NCI-H1436 treated with DMSO at 0.1 percent for 48 hours (cell line): ENCODE data around the gene SDK2.

ENCODE experiments used
- DNase-seq: peaks from one replicate; lab custom pipeline; 2025; lab: John Stamatoyannopoulos, UW

Gene SDK2

DNA sequence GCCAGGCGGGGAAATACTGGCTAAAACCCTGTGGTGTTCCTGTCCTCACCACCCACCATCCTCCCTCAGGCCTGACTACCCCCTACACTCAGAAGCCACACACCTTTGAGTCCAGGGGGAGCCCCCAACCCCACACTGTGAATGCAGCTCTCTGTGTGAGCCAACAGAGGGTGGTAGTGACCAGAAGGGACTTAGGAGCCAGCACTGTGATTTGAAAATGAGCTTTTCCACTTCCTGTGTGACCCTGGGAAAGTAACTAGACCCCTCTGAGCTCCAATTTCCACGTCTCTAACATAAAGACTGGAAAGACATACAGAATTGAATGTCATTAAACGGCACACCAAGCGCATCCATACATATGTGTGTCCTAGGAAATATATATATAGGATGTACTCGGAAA is 58.7 kb downstream of the SDK2 start:
- DNase-seq = no peak

DNA sequence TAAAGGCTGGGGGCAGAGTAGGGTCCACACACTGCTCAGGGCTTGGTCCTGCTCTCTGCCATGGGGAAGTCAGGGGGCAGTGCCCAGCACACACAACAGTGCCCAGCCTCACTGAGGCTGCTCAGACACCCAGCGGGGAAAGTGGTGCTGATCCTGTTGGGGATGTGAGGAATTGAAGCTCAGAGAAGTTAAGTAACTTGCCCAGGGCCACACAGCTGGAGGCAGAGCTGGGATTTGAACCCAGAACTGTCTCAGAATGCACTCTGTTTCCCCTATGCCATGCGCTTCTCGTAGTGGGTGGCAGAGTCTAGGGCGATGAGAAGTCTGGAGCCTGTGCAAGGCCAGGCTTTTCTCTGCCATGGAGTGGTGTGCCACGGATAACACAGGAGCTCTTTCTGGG is 59.3 kb downstream of the SDK2 start:
- DNase-seq = no peak

DNA sequence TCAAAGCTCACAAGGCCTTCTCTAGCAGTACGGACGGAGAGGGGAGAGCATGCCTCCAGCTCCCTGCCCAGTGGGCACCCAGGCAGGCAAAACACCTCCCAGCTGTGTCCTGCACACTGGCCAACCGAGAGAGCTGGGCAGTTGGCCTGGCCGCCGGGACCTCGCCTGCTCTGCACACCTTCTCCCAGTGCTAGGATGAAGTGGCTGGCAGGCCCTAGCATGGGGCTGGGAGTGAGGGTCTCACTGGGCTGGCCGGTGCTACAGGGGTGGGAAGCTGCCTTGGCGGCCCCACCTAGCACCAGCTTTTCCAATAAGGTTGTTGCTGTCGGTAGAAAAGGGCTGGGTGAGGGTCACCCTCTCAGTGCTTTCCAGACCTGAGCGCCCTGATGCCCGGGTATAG is 60.2 kb downstream of the SDK2 start:
- DNase-seq = no peak

DNA sequence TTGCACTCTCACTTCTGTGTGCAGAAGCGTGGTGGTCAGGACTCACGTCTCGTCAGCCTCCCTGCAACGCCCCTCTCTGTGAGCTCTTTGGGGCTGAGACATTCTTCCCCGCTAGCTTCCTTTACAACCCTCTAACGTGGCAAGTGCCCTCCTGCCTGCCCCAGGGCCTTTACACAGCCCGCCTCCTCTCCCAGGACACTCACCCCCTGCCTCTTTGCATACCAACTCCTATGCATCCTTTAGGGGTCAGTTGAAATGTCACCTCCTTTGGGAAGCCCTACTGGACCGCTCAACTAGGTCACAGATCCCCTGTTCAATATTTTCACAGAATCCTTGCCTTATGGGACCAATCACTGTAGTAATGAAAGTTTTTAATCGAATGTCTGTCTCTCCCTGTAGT is 61.4 kb downstream of the SDK2 start:
- no peak for DNase-seq

DNA sequence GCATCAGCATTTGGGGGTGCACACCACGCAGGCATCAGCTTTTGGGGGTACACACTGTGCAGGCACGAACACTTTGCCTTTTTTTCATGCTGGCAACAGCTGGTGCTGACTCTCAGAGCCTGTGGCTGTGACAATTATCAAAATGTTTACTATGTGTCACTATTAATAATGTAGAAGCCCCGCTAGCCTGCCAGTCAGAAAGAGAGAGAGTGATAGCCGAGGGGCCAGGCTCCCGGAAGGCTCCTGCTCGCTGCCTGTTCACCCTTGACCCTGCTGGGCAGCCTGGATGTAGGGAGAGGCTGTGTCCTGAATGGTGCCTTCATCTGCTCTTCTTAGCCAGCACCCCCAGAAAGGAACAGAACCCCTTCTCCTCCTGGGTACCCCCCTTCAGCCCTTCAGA is 61.9 kb downstream of the SDK2 start:
- no peak for DNase-seq

DNA sequence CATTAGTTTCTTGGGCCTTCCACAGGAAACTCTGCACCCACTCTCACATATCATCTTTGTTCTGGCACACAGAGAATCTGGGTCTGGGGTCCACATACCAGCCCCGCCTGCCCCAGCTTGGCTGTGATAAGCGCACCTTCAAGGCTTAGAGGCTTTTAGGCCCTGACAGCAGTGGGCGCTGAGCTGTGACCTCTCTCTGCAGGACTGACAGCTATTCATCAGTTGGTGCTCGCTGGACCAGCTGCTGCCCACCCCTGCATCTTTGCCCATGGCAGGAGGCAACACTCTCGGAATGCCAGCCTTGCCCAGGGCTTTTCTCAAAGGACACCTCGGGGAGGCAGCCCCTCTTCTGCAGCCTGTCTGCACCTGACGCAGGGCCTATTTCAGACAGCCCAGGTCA is 62.9 kb downstream of the SDK2 start:
- no peak for DNase-seq

DNA sequence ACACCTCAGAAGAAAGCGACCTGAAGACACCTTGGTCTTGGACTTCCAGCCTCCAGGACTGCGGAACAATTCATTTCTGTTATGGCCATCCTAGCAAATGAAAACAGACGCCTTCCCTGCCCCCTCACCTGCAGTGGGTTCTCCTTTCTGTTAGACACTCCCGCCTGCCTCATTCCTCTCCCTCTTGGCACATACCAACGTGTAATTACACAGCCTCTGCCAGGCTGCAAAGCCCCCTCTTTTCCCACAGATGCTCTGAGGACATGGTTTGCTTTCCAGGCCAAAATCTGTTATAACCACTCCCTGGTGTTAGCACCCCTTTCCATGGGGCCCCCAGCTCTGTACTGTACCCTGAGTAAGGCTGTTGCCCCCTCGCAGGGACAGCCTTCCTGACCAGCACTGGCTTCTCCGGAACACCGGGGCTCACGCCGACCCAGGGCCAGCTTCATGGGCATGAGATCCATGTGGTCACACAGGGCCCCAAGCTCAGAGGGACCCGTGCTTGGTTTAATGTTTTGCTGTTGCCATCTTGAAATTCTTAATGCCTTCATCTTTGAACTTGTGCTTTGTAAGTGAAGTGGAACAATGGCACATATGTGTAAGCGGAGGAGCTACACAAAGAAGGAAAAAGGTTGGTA is 64.1 kb downstream of the SDK2 start:
- no peak for DNase-seq

DNA sequence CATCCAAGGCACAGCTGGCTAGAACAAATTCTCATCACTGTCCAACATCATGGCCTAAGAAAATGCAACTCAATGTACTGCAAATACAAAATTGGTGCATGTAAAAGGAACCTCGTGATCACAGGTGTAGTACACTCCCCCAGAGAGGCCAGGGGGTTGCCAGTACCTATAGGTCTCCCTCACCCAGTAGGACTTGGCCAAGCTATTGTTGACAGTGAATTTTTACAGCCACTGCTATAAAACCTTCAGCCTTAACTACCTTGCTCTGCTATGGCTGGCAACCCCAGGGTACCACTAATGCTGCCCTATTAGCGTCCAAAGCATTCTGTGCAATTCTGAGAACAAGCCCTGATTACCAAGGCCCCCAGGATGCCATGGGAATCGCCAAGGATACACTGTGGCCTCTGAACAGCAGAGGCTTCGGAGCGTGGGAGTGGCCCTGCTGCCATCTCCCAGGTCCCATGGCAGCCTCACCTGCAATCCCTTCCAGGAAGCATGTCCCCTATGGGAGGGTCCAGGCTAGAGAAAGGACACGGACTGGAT is 67.6 kb downstream of the SDK2 start:
- no peak for DNase-seq

DNA sequence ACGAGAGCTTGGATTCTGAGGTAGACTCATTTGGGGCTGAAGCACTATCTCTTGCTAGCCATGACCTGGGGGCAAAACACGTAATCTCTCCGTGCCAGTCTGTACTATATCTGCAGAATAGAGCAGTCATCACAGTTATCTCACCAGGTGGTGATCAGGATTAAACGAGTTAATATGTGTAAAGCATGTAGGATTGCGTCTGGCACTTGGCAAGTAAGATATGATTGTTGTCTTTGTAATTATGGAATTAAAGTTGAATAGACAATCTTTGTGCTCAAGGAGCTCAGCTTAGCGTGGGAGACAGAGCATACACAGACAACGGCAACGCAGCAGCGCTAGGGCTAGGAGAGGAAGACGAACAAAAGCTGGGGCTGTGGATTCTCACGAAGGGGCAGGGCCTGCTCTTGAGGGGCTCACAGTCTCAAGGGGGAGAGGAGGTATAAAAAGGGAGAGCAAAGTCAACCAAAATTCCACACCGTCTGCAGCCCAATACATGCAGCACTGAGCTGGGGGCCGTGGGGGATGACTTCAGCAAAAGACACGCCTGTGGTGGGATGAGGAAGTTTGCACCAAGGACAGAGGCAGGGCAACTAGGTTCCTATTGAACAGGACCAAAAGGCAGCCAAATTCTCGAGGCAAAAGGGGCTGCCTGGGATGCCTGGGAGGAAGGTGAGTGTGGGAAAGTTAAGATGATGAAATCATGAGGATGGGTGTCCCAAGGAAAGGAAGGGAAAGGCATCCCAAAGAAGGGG is 68.6 kb downstream of the SDK2 start:
- DNase-seq = no peak

DNA sequence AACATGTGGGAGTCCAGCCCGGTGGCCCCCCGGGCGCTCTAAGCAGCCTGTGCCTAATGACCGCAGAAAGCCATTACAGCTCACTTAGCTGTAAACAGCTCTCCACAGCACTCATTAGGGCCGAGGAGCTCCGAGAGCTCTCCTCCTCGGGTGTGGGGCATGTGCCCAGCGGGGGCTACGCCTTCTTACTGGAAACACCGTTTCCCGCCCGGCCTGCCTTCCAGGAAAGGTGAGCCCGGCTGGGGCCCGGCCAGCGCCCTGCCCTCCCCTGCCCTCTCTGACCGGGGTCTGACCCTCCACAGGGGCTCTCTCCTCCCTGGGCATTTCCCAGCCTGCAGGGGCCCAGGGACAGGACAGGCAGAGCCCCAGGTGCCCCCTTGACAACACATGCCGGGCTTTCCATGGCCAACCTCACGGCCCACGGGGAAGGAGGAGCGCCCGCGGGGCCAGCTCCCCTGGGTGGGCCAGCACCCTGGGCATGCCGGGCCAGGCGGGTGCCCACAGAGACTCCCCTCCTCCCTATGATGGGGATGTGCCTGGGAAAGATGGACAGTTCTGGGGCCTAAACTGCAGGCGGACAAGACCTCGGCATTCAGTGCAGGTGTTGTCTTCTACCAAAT is 72.6 kb downstream of the SDK2 start:
- no peak for DNase-seq

DNA sequence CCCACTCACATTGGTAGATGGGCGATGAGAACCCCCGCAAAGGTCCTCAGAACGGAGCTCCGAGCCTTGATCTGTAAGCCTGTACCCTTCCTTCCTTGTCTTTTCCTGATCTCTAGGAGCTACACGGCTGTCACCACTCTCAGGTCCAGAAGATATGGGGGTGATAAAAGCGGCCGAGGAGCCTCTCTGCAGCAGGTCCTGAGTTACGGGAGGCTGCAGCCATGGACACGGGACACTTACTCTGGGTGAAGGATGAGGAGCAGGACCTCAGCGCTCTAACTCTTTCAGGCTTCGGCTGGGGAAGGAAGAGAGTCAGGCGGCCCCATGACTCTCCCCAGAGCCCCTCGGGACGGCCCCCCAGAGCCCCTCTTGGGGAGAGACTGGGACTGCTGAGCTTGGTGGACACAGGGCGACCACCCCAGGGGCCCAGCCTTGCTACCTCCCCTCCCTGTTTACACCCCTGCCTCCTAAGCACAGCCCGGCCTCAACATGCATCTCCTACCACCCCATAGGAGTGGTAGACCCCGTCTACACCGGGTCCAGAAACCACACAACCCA is 74.4 kb downstream of the SDK2 start:
- DNase-seq = no peak

DNA sequence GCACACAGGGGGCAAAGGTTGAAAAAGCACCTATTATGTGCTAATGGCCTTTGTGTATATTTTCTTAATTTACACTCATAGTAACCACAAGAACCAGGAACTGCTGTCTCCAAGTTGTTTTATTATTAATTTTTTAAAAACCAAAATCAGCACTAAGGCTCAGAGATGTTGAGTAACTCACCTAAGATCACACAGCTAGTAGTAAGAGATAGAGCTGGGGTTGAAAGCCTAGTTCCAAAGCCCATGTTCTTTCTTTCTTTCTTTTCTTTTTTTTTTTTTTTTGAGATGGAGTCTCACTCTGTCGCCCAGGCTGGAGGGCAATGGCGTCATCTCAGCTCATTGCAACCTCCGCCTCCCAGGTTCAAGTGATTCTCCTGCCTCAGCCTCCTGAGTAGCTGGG is 75.3 kb downstream of the SDK2 start:
- DNase-seq = no peak

DNA sequence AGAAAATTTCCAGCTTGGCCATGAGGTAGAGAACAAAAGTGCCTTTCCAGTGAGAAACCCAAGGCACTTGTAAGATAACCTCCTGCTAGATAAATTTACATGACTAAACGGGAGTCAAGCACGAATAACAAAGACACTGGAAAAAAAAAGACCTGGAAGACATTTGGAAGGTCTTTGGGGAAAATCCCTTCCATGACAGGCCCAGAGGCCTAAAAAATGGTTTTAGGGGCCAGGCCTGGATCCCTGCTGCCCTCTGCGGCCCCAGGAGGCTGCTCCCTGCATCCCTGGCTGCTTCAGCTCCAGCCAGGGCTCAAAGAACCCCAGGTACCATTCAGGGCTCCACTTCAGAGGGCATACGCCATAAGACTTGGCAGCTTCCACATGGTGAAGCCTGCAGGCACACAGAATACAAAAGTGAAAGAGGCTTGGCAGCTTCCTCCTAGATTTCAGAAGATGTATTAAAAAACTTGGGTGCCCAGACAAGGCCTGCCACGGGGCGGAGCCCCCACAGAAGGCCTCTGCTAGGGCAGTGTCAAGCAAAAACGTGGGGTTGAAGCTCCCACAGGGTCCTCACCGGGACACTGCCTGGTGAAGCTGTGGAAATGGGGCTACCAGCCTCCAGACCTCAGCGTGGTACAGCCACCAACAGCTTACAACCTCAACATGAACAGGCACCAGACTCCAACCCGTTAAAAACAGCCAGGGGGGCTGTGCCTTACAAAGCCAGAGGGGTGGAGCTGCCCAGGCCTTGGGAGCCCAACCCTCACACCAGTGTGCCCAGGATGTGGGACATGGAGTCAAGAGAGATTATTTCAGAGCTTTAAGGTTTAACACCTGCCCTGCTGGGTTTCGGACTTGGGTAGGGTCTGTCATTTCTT is 77.1 kb downstream of the SDK2 start:
- no peak for DNase-seq

DNA sequence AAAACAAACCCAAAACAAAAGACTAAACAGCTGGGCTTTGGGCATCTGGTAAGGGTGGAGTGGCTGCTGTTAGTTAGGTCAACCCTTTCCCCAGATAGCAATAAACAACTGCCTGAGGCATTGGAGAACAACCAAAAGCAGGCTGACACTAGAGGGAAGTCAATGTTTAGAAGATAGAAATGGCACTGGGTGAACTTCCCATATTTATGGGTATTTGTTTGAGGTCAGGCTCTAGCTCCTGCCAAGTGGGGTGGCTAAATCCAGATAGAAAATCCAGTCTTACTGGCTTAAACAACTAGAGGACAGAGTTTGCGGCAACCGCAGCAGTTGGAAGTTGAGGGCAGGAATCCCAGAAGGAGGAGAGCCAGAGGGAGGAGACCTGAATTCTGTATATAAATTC is 79.4 kb downstream of the SDK2 start:
- DNase-seq = no peak

DNA sequence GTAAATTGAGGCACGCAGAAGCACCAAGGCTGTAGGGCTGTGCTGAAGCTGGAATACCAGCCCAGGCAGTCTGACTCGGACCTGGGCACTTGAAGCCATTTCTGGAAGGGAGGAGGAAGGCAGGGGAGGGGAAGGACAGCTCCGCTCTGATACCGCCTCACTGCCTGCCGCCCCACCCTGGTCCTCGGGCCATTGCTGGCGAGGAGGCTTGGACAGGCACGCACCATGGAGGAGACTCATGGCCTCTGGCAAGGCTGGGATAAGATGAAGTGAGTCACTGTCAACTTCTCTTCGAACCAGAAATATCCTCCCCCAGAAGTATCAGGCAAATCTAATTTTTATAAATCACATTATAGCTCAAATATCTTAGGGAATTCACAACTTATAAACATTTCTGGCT is 81.3 kb downstream of the SDK2 start:
- DNase-seq = no peak

DNA sequence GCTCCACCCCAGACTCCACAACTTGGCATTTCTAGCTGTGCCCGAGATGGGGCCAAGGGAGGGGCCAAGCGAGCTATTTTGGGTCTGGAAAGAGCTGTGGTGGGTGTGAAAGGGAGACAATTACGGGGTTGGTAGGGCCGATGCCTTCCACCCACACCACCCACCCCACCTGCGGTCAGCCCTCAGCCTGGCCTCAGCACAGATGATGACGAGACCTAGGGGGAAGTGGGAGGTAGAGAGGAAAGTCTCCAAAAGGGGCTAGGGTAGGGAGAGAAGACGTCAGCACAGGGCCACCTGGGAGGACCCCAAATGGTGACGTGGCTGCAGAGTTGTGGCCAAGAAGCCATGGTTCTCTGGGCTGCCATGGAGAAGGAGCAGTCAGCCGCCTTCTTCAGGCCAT is 83.1 kb downstream of the SDK2 start:
- no peak for DNase-seq

DNA sequence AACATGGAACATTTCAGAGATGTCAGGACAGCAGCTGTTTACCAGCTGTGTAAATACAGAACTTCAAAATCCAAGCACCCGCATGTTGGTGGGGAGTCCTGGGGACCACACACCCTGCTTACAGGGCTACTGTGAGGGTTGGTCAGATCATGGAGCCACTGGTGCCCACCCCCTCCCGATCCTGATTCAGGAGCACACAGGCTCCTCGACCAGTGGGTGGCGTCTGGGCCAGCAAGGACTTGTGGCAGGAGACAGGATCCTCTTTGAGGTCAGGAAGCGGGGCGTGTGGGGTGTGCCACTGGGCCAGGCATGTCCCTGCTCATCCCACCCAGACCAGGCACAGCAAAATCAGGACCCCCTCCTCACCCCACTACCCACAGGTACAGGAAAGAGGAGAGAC is 83.6 kb downstream of the SDK2 start:
- DNase-seq = no peak

DNA sequence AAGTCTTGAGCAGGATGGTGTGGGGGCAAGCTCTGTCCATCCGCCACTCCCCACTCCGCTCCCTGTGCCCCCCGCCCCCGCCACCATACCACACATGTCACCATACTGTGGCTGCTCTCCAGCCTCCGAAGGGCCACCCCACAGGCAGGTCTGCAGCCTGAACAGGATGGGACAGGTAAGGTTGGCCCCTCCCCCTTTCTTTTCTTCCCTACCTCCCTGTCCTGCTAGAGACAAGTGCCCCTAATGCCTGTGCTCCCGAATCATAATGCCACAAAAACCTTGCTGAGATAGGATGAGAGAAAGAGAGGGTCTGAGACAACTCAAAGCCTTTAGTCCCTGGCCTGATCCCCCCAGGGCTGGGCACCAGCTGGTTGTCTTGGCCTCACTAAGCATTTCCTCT is 84.7 kb downstream of the SDK2 start:
- DNase-seq = no peak

DNA sequence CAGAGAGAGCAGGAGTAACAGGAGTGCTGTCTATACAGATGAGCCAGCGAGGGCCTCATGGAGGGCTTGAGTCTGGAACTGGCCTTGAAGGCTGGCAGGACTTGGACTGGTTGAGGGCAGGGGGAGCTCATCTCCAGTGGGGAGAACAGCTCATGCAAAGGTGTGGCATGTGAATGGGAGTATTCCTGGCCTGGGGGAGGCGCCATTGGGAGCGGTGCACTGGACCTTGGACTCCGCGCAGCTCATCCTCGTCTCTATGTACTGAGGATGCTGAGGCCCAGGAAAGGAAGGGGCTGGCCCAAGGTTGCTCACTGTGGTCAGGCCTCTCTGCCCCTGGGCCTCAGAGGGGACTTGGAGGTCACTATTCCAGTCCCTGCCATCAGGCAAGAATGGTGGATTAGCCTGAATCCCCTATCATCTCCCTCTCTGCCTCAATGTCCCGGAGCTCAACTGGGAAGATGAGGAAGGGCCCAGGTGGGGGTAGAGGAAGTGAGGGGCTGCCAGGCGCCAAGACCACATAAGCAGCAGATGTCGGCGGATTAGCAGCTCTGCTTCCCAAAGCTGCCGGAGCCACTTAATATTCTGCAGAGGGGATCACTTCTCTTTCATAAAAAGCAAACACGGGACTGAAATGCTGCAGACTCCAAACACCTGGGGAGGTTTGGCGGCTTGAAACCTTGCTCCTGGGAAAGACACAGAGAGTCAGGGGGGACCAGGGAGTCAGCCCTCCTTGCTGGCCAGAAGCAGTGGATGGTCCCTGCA is 88.9 kb downstream of the SDK2 start:
- no peak for DNase-seq

DNA sequence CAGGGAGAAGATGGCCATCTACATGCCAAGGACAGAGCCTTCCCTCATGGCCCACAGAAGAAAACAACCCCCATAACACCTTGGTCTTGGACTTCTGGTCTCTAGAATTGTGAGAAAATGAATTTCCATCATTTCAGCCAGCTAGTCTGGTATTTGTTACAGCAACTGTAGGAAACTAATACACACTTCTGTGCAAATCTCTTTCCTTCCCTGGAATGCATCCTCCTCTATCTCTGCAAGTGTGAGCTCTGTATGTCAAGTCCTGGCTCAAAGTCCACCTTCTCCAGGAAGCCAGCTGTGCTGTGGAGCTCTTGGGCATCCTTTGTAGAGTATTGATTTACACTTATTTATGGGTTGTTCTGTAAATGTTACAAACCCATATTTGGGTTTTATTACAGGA is 89.7 kb downstream of the SDK2 start:
- DNase-seq = no peak

DNA sequence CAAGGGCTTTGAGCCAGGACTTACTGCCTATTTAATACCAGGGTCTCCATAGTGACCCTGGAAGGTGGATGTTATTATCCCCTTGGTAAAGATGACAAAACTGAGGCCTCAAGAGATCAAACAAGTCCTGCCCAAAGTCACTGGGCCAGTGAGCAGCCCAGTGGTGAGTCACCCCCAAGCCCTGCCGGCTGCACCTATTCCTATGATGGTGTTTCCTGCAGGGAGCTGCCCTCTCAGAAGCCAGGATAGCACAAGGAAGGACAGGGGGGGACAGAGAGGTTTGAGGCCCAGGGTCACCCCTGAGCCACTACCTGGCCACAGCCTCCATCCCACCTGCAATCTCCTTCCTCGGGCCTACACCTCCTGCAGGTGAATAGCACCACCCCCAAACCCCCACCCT is 90.9 kb downstream of the SDK2 start:
- DNase-seq = no peak
